ENCODE results near the gene CFAP410.
"Not testable (repeated sequence)": the region's sequence is repeated elsewhere in the genome, so short reads cannot be mapped to it uniquely, and the experiment has no call there.

Gene CFAP410

DNA sequence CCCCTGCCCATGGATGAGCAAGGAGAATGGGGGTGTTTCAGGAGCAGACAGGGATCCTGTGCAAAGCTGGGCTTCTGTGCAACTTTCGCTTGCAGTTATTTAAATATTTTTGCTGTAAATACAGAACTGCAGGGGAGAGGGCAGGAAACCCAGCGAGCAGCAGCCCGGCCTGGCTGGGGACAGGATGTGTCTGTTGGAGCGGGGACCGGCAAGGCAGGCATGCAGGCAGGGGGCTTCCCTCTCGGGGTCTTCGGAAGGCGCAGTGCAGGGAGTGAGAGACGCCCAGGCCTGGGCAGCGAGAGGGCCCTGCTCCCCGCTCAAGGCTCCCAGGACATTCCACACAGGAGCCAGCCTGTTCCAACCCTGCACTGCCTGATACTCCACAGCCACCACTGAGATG is 55.2 kb downstream of the CFAP410 start:
- no peak for DNase-seq

GRCh38 chr21:44283211-44283785 is 55.9 kb downstream of the CFAP410 start:
- not testable (repeated sequence) for DNase-seq

- no peak for DNase-seq
These were observed 56.8 kb downstream of the CFAP410 start for GRCh38 chr21:44282370-44282769.

- no peak for DNase-seq
These were observed 57.4 kb downstream of the CFAP410 start for GRCh38 chr21:44281801-44282200.

DNA sequence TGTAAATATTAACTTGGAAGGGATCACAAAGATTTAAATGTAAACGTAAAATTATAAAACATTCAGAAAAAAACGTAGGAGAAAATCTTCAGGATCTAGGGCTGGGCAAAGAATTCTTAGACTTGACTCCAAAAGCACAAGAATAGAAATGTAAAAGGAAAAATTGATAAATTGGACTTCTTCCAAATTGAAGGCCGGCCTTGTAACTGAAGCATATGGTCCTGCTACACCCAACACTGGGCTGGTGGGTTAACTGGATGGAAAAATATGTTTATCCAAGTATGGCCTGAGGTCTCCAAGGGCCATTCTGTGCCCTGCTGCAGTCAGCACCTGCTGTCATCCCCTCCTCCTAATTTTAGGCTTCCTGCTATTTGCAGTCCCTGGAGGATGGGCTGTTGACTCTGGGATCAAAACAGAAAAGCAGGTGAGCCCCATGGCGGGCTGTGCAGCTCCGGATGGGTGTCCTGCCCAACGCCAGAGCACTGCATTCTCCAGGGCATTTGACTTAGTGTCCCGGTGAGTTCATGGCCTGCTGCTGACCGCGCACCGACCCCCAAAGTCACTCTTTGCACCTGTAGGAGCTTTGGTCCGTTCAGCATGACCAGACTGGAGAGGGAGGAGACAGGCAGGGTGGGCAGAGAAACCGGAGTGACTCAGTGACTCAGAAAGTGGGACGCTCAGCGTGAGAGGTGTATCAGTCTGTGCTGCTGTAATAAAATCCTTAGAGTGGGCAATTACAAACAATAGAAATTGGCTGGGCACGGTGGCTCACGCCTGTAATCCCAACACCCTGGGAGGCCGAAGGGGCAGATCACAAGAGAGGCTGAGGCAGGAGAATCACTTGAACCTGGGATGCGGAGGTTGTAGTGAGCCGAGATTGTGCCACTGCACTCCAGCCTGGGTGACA is 59.6 kb downstream of the CFAP410 start:
- no peak for DNase-seq

Data from CD4-positive, alpha-beta T cell treated with Interleukin-17A for 4 hours (primary cell).